OCI-LY1 (cell line): ENCODE measurements around the gene LIMS1.
"Not testable (repeated sequence)": the region's sequence is repeated elsewhere in the genome, so short reads cannot be mapped to it uniquely, and the experiment has no call there.

Experiments used
- H2AFZ ChIP-seq: fragments of 200-600 bp; sonication (generic), shearing (Covaris generic); 2 replicates; pipeline ENCODE4 v1.6.0; 2014; ENCODE audit warnings: antibody characterized with exemption, mild to moderate bottlenecking, low read length
- H3F3A ChIP-seq: fragments of 200-600 bp; sonication (generic), shearing (Covaris generic); 2 replicates; pipeline ENCODE4 v1.6.0; 2014; ENCODE audit warnings: mild to moderate bottlenecking, antibody characterized with exemption, low read length, moderate library complexity; ENCODE audit not compliant: insufficient read depth
- H3K27ac ChIP-seq: fragments of 200-600 bp; sonication (generic); 2 replicates; pipeline ENCODE4 v1.5.1; 2014; ENCODE audit warnings: low read length, mixed run types, mild to moderate bottlenecking, low read depth; ENCODE audit not compliant: poor library complexity, severe bottlenecking
- H3K27me3 ChIP-seq: fragments of 200-600 bp; sonication (generic); 2 replicates; pipeline ENCODE4 v1.6.0; 2014; ENCODE audit warnings: antibody characterized with exemption, mild to moderate bottlenecking, low read length, moderate library complexity; ENCODE audit not compliant: insufficient read depth
- H3K36me3 ChIP-seq: fragments of 200-600 bp; sonication (generic); 2 replicates; pipeline ENCODE4 v1.6.1; 2014; ENCODE audit warnings: mild to moderate bottlenecking, antibody characterized with exemption, low read length, moderate library complexity, mixed read lengths; ENCODE audit not compliant: insufficient read depth
- H3K4me1 ChIP-seq: fragments of 200-600 bp; sonication (generic); 2 replicates; pipeline ENCODE4 v1.5.1; 2014; ENCODE audit warnings: mild to moderate bottlenecking, low read length, moderate library complexity; ENCODE audit not compliant: insufficient read depth, severe bottlenecking
- H3K4me2 ChIP-seq: fragments of 200-600 bp; sonication (generic), shearing (Covaris generic); 2 replicates; pipeline ENCODE4 v1.6.1; 2014; ENCODE audit warnings: low read length
- H3K4me3 ChIP-seq: fragments of 200-600 bp; sonication (generic); 2 replicates; pipeline ENCODE4 v1.5.1; 2014; ENCODE audit warnings: low read length, low read depth, mild to moderate bottlenecking, mixed read lengths; ENCODE audit not compliant: poor library complexity, severe bottlenecking
- H3K79me2 ChIP-seq: fragments of 200-600 bp; shearing (Covaris generic); 2 replicates; pipeline ENCODE4 v1.6.1; 2016; ENCODE audit warnings: mixed run types, low read length, mixed read lengths; ENCODE audit not compliant: insufficient read depth
- H3K9ac ChIP-seq: fragments of 200-600 bp; sonication (generic), shearing (Covaris generic); 2 replicates; pipeline ENCODE4 v1.6.1; 2014; ENCODE audit warnings: mild to moderate bottlenecking, low read length, mixed read lengths
- H3K9me2 ChIP-seq: fragments of 200-600 bp; sonication (generic), shearing (Covaris generic); 2 replicates; pipeline ENCODE4 v1.6.1; 2014; ENCODE audit warnings: low read depth, mild to moderate bottlenecking, low read length, mixed read lengths
- H3K9me3 ChIP-seq: fragments of 200-600 bp; shearing (Covaris generic); 2 replicates; pipeline ENCODE4 v1.6.1; 2014; ENCODE audit warnings: low read length, mixed read lengths
- H4K20me1 ChIP-seq: fragments of 200-600 bp; sonication (generic), shearing (Covaris generic); 2 replicates; pipeline ENCODE4 v1.6.0; 2016; ENCODE audit warnings: mild to moderate bottlenecking, low read length; ENCODE audit not compliant: insufficient read depth
- CTCF ChIP-seq: fragments of 200-600 bp; sonication (generic), shearing (Covaris generic); IDR thresholded peaks from 2 replicates; pipeline ENCODE4 v1.5.1; 2017; ENCODE audit warnings: mild to moderate bottlenecking, antibody characterized with exemption, low read length, moderate library complexity, mixed read lengths
- EZH2 ChIP-seq: fragments of 200-600 bp; sonication (generic), shearing (Covaris generic); IDR thresholded peaks from 2 replicates; pipeline ENCODE4 v1.8.0; 2017; ENCODE audit warnings: borderline replicate concordance, mixed run types, mild to moderate bottlenecking, antibody characterized with exemption, low read length, moderate library complexity, mixed read lengths

LIMS1 gene

GRCh38 chr2:108491848-108492247 lies 42.4 kb upstream of the LIMS1 start:
- H3K36me3 ChIP-seq = peaks cover 48% of the 10 kb centered on the region
- H3K27me3 ChIP-seq = no peaks in the 10 kb centered on the region
- no peaks in the 10 kb centered on the region for H3K9me3 ChIP-seq
- no peak overlapping the region for H3K4me2 ChIP-seq
- H2AFZ ChIP-seq = no peak overlapping the region
- H3K4me3 ChIP-seq = no peak overlapping the region
- no peaks in the 10 kb centered on the region for H4K20me1 ChIP-seq
- H3K4me1 ChIP-seq = no peaks in the 10 kb centered on the region
- H3K9me2 ChIP-seq = no peaks in the 10 kb centered on the region
- H3F3A ChIP-seq = no peaks in the 10 kb centered on the region
- TF ChIP-seq CTCF = no peak
- TF ChIP-seq EZH2 = no peak
- no peak overlapping the region for H3K9ac ChIP-seq
- H3K27ac ChIP-seq = no peak overlapping the region
- H3K79me2 ChIP-seq = no peaks in the 10 kb centered on the region

GRCh38 chr2:108492364-108492763 lies 41.9 kb upstream of the LIMS1 start:
- H3K27me3 ChIP-seq = no peaks in the 10 kb centered on the region
- no peaks in the 10 kb centered on the region for H3K4me1 ChIP-seq
- H3K4me2 ChIP-seq = no peak overlapping the region
- H3K9me3 ChIP-seq = no peaks in the 10 kb centered on the region
- no peaks in the 10 kb centered on the region for H3K9me2 ChIP-seq
- peaks cover 48% of the 10 kb centered on the region for H3K36me3 ChIP-seq
- H4K20me1 ChIP-seq = no peaks in the 10 kb centered on the region
- H3F3A ChIP-seq = no peaks in the 10 kb centered on the region
- no peak overlapping the region for H3K27ac ChIP-seq
- no peaks in the 10 kb centered on the region for H3K79me2 ChIP-seq
- no peak for TF ChIP-seq CTCF
- no peak overlapping the region for H2AFZ ChIP-seq
- no peak overlapping the region for H3K9ac ChIP-seq
- no peak overlapping the region for H3K4me3 ChIP-seq

- not testable (repeated sequence) for H2AFZ ChIP-seq, H3K9me3 ChIP-seq, H4K20me1 ChIP-seq, H3K27me3 ChIP-seq, H3K4me1 ChIP-seq, H3F3A ChIP-seq, H3K4me2 ChIP-seq, H3K27ac ChIP-seq, H3K79me2 ChIP-seq, H3K9me2 ChIP-seq, H3K4me3 ChIP-seq, H3K9ac ChIP-seq
- H3K36me3 ChIP-seq = peaks cover 30% of the 10 kb centered on the region
Observed at GRCh38 chr2:108496167-108496566, 38.1 kb upstream of the LIMS1 start.

- not testable (repeated sequence) for H3K4me2 ChIP-seq, H3K27ac ChIP-seq, H3K9me2 ChIP-seq, H4K20me1 ChIP-seq, H3K9me3 ChIP-seq, H3K4me3 ChIP-seq, H3K9ac ChIP-seq, H3K79me2 ChIP-seq, H3K4me1 ChIP-seq, H3F3A ChIP-seq, H3K27me3 ChIP-seq, H2AFZ ChIP-seq
- peaks cover 14% of the 10 kb centered on the region for H3K36me3 ChIP-seq
Observed at GRCh38 chr2:108507620-108508019, 26.6 kb upstream of the LIMS1 start.

GRCh38 chr2:108512431-108512830 lies 21.8 kb upstream of the LIMS1 start:
- H2AFZ ChIP-seq, H3K27ac ChIP-seq, H4K20me1 ChIP-seq, H3K4me3 ChIP-seq, H3K4me1 ChIP-seq, H3K79me2 ChIP-seq, H3K9ac ChIP-seq, H3K9me3 ChIP-seq, H3K36me3 ChIP-seq, H3F3A ChIP-seq, H3K27me3 ChIP-seq, H3K9me2 ChIP-seq, H3K4me2 ChIP-seq: not testable (repeated sequence)

GRCh38 chr2:108514478-108514877 lies 19.8 kb upstream of the LIMS1 start:
- H3K79me2 ChIP-seq, H3K9ac ChIP-seq, H3F3A ChIP-seq, H3K27ac ChIP-seq, H3K36me3 ChIP-seq, H3K9me3 ChIP-seq, H2AFZ ChIP-seq, H3K4me1 ChIP-seq, H3K27me3 ChIP-seq, H4K20me1 ChIP-seq, H3K4me2 ChIP-seq, H3K9me2 ChIP-seq, H3K4me3 ChIP-seq: not testable (repeated sequence)
